Lung (tissue), 12 donors: ENCODE data around the gene HNF4A. TPM values are rescaled to one million over a fixed set of nuclear protein-coding genes. Genes with fewer than 3 reads are reported as not detected.

Source experiments
- ATAC-seq: fragments of 200-7000 bp; cut with Tn5 transposase; one replicate; pipeline ENCODE4 v1.9.1; 2020; ENCODE audit warnings: moderate number of reproducible peaks; ENCODE audit not compliant: insufficient read depth, low FRiP score
- DNase-seq, 3 donors: peaks; one replicate each; pipeline ENCODE4 v3.0.0-alpha.2; 2013 to 2017
- H3K27ac ChIP-seq, 2 donors: one replicate each; pipeline ENCODE4 v1.5.1; 2013; ENCODE audit warnings: mild to moderate bottlenecking in 2 of 2, moderate library complexity in 2 of 2, control low read depth in 1 of 2, inconsistent platforms in 1 of 2, low read depth in 1 of 2, low read length in 1 of 2
- H3K27me3 ChIP-seq, 3 donors: one replicate each; pipeline ENCODE4 v1.5.1; 2013; ENCODE audit warnings: low read length in 2 of 3; ENCODE audit not compliant: control insufficient read depth in 3 of 3, insufficient read depth in 3 of 3
- H3K36me3 ChIP-seq, 4 donors: one replicate each; pipeline ENCODE4 v1.5.1; 2013; ENCODE audit warnings: low read length in 4 of 4, mild to moderate bottlenecking in 1 of 4, moderate library complexity in 1 of 4; ENCODE audit not compliant: control insufficient read depth in 4 of 4, insufficient read depth in 4 of 4
- H3K4me1 ChIP-seq, 5 donors: one replicate each; pipeline ENCODE4 v1.5.1; 2013; ENCODE audit warnings: low read length in 5 of 5, mild to moderate bottlenecking in 2 of 5, moderate library complexity in 1 of 5; ENCODE audit not compliant: control insufficient read depth in 5 of 5, insufficient read depth in 5 of 5
- H3K4me3 ChIP-seq: one replicate; pipeline ENCODE4 v1.5.1; 2013; ENCODE audit warnings: mild to moderate bottlenecking, control low read depth, moderate library complexity
- H3K9ac ChIP-seq, 2 donors: one replicate each; pipeline ENCODE4 v1.5.1; 2013; ENCODE audit warnings: low read length in 2 of 2, control low read depth in 1 of 2; ENCODE audit not compliant: insufficient read depth in 1 of 2
- H3K9me3 ChIP-seq, 4 donors: one replicate each; pipeline ENCODE4 v1.5.1; 2013; ENCODE audit warnings: low read length in 3 of 4, mild to moderate bottlenecking in 1 of 4, moderate library complexity in 1 of 4; ENCODE audit not compliant: control insufficient read depth in 4 of 4, insufficient read depth in 3 of 4
- WGBS, 2 donors: extraction: QIAGEN DNeasy Blood & Tissue Kit; methylation state at CpG; one replicate each; pipeline ENCODE4 v1.1.7; 2013; 5-methylcytosine and 5-hydroxymethylcytosine counted together
- polyA plus RNA-seq, 2 donors: library from polyadenylated mRNA; stranded (reverse); fragments of 200-250 nt; gene quantifications; one replicate each; pipeline ENCODE4 v1.2.1, GENCODE V29; 2013
- total RNA-seq, 2 donors: library from RNA; depleted of rRNA in 1 of 2; stranded (reverse); fragments of >200 nt in 1 of 2; gene quantifications; one replicate each; pipeline ENCODE4 v1.2.1, GENCODE V29; 2014 to 2021
- TF ChIP-seq, protein P1 (sequence below): IDR thresholded peaks from 2 replicates; pipeline ENCODE4 v1.5.1; 2012; ENCODE audit warnings: mild to moderate bottlenecking; ENCODE audit errors: control extremely low read depth, extremely low read depth
- donor health status: control.
- donor health status: control.
- donor health status: Bipolar disorder and iron deficiency.
- donor health status: healthy.
- donor health status: DM: yes; HTN: yes; CAD: no.

Gene HNF4A
- total and polyA plus RNA-seq, 4 donors, result 0.14 to 1.3 (median 0.41) TPM

DNA sequence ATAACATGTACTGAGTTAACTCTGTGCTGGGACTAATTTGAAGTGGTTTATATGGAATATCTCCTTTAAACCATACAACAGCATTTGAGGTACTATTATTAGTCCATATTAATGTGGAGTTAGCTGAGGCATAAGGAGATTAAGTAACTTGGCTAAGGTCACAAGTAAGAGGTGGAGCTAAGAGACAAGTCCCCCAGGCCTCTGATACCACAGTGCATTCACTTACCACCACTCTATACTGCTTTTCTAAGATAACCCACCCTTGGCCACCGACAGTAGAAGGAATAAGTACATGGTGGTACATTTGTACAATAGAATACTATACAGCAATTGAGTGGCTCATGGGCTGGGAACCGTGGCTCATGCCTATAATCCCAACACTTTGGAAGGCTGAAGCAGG lies 103.8 kb downstream of the HNF4A start:
- ATAC-seq (no peak), DNase-seq (no peak)
- Histone ChIP-seq H3K27ac (no peak overlapping the region), H3K27me3 (no peaks in the 10 kb centered on the region), H3K4me1 (peaks cover 0 to 3% (median 0%) of the 10 kb centered on the region in 5 donors), H3K36me3 (no peaks in the 10 kb centered on the region), H3K9me3 (no peaks in the 10 kb centered on the region), H3K9ac (no peak overlapping the region), H3K4me3 (no peak overlapping the region)
- WGBS, 2 donors, result 87 to 88% methylated on average over 2 of the region's 2 CpGs
- TF ChIP-seq, protein P1, sequence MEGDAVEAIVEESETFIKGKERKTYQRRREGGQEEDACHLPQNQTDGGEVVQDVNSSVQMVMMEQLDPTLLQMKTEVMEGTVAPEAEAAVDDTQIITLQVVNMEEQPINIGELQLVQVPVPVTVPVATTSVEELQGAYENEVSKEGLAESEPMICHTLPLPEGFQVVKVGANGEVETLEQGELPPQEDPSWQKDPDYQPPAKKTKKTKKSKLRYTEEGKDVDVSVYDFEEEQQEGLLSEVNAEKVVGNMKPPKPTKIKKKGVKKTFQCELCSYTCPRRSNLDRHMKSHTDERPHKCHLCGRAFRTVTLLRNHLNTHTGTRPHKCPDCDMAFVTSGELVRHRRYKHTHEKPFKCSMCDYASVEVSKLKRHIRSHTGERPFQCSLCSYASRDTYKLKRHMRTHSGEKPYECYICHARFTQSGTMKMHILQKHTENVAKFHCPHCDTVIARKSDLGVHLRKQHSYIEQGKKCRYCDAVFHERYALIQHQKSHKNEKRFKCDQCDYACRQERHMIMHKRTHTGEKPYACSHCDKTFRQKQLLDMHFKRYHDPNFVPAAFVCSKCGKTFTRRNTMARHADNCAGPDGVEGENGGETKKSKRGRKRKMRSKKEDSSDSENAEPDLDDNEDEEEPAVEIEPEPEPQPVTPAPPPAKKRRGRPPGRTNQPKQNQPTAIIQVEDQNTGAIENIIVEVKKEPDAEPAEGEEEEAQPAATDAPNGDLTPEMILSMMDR, result no peak

DNA sequence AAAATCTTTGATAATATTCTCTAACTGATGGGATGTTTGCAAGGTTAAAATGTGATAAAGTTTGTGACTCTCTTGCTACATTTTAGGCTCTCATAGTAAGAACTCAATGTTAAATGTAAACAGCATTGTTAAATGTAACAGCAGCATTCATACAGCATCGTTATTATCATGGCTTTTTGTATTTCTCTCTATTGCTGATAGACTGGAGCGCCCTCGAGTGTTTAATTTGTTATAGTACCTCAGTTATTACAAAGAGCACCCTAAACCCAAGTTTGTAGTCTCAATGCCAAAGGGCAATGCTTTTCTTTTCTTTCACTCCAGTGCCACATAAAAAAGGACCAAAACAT lies 105.3 kb downstream of the HNF4A start:
- H3K9ac ChIP-seq, result no peak overlapping the region
- 11 to 18% methylated on average over 3 of the region's 3 CpGs for WGBS, 2 donors
- H3K27me3 ChIP-seq, result no peaks in the 10 kb centered on the region
- peaks cover 0 to 5% (median 0%) of the 10 kb centered on the region in 5 donors for H3K4me1 ChIP-seq
- TF ChIP-seq, protein P1, result peak; percentile 18
- H3K27ac ChIP-seq, result no peak overlapping the region
- H3K36me3 ChIP-seq, result no peaks in the 10 kb centered on the region
- DNase-seq (peak in 2 of 3 donors; percentile 66 to 67), ATAC-seq (no peak)
- no peaks in the 10 kb centered on the region for H3K9me3 ChIP-seq
- no peak overlapping the region for H3K4me3 ChIP-seq

DNA sequence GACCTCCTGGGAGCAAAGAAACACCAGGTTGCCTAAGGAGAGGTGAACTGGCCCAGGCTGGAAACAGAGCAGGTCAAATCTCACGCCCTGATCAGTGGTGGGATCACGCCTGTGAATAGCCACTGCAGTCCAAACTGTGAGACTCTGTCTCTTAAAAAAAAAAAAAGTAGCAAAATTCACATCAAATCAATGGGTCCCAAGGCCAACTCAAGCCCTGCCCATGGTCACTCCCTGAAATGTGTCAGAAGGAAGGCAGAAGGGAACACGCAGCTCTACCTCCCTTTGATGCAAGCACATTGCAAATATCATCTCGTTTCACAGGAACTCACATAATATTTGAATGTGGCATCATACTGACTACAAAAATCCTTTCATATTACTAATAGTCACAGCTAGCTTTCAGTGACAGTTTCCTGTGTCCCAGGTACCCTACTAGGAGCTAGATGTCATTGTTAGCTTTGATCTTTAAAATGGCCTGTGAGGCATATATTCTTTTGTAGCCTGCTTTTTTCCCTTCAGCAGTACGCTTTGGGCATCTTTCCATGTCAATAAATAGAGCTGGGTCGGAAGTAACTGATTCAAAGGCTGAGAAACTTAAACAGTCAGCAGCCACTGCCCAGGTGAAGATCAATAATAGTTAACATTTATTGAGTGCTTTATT lies 105.8 kb downstream of the HNF4A start:
- TF ChIP-seq, protein P1, result no peak
- DNase-seq (no peak), ATAC-seq (no peak)
- 74 to 83% methylated on average over 6 of the region's 6 CpGs for WGBS, 2 donors
- Histone ChIP-seq H3K27ac (no peak overlapping the region), H3K27me3 (no peaks in the 10 kb centered on the region), H3K36me3 (no peaks in the 10 kb centered on the region), H3K4me3 (no peak overlapping the region), H3K4me1 (peaks cover 0 to 5% (median 0%) of the 10 kb centered on the region in 5 donors), H3K9ac (no peak overlapping the region), H3K9me3 (no peaks in the 10 kb centered on the region)

DNA sequence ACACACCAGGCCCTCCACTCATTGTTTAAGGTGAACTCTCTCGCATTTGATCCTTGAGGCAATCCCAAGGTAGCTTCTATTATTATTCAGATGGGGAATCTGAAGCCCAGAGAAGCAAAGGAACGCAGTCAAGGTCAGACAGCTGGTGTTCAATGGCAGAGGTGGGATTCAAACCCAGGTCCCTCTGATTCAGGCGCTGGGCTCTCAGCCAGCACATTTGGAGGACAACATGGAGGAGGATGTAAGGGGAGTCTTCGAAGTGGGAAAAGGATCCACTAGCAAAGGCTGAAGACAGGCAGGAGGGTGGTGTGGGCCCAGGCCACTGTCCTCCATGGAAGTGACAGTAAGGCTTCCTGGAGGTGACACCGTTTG lies 106.3 kb downstream of the HNF4A start:
- H3K27me3 ChIP-seq, result no peaks in the 10 kb centered on the region
- TF ChIP-seq, protein P1, result no peak
- WGBS, 2 donors, result 84 to 90% methylated on average over 5 of the region's 5 CpGs
- H3K9me3 ChIP-seq, result no peaks in the 10 kb centered on the region
- H3K4me3 ChIP-seq, result no peak overlapping the region
- H3K4me1 ChIP-seq, result peaks cover 0 to 5% (median 0%) of the 10 kb centered on the region in 5 donors
- no peak for ATAC-seq
- no peaks in the 10 kb centered on the region for H3K36me3 ChIP-seq
- no peak overlapping the region for H3K27ac ChIP-seq
- H3K9ac ChIP-seq, result no peak overlapping the region
- no peak for DNase-seq
